Fibroblast of the aortic adventitia (primary cell): ENCODE results near the gene HOXA10. TPM values are rescaled to one million over a fixed set of nuclear protein-coding genes. Genes with fewer than 3 reads are reported as not detected.

Source experiments
- DNase-seq: peaks from one replicate; pipeline ENCODE4 v3.0.0-alpha.2; 2010; ENCODE audit warnings: low read depth
- H3K4me3 ChIP-seq: 2 replicates; pipeline ENCODE4 v1.5.1; 2011; ENCODE audit warnings: low read depth, mild to moderate bottlenecking, control low read depth, low read length, moderate library complexity
- total RNA-seq: library from RNA; depleted of rRNA; stranded (reverse); fragments of >200 nt; gene quantifications from 2 replicates; pipeline ENCODE4 v1.2.3, GENCODE V29; 2012; ENCODE audit warnings: low replicate concordance
- TF ChIP-seq, protein P1 (sequence below): IDR thresholded peaks from 2 replicates; pipeline ENCODE4 v1.5.1; 2011; ENCODE audit warnings: mild to moderate bottlenecking, low read length, control low read depth, inconsistent platforms; ENCODE audit not compliant: insufficient read depth

HOXA10 gene
- total RNA-seq, 1 donor, result not detected

DNA sequence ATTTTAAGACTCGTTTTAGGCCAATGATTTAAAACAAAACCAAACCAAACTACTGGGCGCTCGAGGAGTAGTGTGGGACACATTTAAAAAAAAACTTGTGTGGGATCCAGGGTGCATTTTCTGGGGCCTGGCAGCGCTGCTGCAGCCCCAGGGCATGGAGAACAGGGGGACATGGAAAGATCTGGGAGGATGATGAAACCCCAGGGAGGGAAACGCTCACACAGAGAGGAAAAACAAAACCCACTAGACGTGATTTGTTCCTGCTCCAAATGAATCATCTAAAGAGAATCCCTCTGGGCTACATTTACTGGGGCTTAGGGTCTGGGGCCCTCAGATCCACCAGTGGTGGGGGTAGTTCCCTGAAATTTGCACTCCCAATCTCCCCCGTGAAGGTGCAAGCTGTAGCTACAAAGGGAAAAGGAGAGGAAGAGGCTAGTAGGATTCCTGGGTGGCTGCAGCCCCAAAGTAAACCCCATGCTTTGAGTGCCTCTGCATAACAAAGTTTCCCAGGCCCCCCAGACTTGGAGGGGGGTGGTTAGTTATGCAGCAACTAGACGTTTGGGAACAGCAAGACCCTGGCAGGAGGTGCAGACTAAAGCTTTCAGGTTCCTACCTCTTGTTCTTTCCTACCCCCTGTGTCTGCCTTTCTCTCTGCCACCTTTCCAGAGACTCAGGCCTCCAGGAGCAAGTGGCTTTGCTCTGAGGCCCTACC lies 40.3 kb upstream of the HOXA10 start:
- no peak overlapping the region for H3K4me3 ChIP-seq
- TF ChIP-seq, protein P1, sequence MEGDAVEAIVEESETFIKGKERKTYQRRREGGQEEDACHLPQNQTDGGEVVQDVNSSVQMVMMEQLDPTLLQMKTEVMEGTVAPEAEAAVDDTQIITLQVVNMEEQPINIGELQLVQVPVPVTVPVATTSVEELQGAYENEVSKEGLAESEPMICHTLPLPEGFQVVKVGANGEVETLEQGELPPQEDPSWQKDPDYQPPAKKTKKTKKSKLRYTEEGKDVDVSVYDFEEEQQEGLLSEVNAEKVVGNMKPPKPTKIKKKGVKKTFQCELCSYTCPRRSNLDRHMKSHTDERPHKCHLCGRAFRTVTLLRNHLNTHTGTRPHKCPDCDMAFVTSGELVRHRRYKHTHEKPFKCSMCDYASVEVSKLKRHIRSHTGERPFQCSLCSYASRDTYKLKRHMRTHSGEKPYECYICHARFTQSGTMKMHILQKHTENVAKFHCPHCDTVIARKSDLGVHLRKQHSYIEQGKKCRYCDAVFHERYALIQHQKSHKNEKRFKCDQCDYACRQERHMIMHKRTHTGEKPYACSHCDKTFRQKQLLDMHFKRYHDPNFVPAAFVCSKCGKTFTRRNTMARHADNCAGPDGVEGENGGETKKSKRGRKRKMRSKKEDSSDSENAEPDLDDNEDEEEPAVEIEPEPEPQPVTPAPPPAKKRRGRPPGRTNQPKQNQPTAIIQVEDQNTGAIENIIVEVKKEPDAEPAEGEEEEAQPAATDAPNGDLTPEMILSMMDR, result no peak
- DNase-seq, result no peak

DNA sequence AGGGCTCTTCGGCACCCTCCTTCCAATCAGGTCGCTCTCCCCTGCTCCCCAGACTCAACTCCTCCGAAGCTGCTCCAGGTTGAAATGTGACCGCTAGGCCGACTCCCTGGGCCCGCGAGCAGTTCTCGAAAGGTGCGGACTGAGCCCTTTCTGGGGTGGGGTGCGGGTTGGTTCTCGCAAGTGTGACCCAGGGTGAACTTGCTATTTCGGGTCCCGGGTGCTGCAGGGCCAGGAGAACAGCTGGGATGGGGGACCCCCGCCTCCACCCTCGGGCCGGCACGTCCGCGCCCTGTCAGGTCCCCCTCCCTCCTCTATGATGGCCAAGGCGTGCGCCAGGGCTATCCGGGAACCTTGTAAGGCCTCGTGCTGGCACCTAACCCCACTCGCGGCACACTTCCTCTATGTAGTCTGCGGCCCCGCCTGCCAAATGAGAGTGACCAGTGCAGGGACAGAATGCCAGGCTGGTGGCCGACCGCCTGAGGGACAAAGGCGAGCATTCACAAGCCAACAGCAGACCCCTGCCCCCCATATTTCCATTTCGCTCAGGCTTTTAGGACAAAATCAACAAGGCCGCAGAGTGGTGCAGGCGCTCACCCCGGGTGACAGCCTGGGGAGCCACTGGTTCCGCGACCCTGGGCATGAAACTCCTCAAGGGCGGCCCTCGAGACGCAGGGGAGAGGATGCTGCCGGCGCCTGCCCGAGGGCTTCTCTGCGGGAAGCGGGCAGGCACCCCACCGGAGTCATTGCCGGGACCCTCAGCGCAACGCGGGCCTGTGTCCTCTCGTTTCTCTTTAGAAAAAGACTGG lies 39.5 kb upstream of the HOXA10 start:
- TF ChIP-seq, protein P1, result no peak
- H3K4me3 ChIP-seq, result no peak overlapping the region
- DNase-seq, result no peak

DNA sequence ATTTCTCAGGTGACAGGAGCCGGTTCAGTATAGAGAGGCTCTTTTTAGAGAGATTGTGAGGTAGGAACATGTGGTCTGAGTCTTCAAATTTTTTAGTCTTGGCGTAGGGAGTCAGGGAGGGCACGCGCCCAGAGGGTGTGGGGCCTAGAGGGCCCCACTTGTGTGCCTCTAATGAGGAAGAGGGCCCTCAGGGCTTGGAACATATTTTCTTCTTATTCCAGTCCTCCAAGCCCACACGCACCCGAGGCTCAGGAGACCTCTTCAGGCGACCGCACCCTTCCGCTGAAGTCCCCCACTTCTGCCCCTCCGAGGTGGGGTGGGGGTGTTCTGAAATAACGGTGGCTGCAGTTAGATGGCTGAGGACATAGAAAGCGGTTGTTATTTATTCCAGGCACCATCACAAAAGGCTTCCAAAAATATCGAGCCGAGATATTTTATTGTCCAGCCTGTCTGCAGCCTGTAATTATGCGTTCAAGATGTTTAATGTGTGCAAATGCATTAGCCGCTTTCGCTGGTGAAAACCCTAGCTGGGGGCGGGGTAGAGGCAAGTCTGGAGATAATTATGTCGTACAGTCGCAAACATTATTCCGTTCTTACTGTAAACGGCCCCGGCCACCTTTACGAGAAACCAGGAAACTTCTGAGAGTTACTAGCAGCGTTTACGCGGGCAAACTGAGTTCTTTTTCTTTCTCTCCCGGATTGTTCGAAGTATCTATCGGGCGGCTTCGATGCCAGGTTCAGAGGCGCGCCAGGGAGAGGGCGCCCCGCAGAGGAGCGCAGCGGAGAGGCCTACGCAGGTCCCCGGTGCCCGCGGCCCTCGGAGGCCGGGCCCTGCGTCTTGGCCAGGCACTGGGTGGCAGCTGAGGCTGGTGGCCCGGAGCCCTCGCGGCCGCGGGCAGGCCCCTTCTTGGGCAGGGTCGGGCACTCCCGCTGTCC lies 38.6 kb upstream of the HOXA10 start:
- no peak for DNase-seq
- H3K4me3 ChIP-seq, result no peak overlapping the region
- TF ChIP-seq, protein P1, result no peak

DNA sequence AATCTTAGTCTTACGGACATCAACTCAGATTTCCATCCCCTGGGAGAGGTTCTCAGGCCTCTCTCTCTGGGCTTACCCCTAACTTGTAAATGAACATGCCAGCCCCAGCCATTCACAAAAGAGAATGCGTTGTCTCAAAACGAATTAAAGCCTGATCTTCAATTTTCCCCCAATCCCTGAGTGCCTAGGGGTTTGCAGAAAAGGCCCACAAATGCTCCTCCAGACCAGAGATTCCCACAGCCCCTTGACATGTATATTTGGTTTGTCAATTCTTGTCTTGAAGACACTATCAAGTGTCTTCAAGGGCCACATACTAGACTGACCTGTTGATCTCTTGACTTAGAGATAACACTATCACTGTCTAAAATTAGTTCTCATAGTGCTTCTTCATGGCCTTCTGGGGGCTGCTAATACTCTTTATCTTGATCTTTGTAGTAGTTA lies 37.7 kb upstream of the HOXA10 start:
- no peak overlapping the region for H3K4me3 ChIP-seq
- no peak for DNase-seq
- TF ChIP-seq, protein P1, result no peak

- no peak for DNase-seq
- H3K4me3 ChIP-seq, result no peak overlapping the region
- TF ChIP-seq, protein P1, result no peak
Measured at GRCh38 chr7:27211084-27211446, 36.9 kb upstream of the HOXA10 start.

DNA sequence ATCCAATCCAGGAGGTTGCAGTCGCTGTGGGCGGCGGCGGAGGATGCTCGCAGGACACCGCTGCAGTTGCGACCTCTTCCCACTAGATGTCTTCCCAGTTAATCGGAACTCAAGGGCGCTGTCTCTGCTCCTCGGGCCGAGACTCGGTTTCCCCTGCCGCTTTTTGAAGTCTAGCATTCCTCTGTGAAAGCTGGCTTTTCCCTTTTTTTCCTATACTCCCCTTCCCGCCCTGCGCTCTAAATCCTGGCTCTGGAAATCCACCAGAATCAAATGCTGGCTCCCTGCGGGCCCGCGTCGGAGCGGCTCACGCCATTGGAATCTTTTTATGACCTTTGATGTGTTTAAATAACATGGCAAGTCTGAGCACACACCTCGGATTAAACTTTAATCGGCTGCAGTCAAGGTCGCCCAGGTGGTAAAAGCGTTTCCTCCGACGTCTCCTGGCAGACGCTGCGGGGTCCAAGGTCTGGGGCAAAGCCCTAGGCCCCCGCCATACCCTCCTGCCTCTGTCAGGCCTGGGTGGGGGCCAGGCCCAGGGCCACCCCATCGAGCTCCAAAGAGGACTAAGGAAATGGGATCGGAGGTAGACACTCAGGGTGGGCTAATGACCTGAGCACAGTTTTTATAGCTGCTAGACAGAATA lies 36.4 kb upstream of the HOXA10 start:
- peak; percentile 45 for DNase-seq
- H3K4me3 ChIP-seq, result peak overlapping the region; percentile 44

More for the DNA sequence above, 36.4 kb upstream of the HOXA10 start:
- TF ChIP-seq, protein P1, result peak; percentile 88
